AG09319 (cell line): ENCODE results near the gene KIAA0408.

Experiments
- DNase-seq: peaks from one replicate; pipeline ENCODE4 v3.0.0-alpha.2; 2010; ENCODE audit warnings: low read depth; ENCODE audit errors: extremely low read depth
- CTCF ChIP-seq: IDR thresholded peaks from 2 replicates; pipeline ENCODE4 v1.5.1; 2011; ENCODE audit warnings: low read depth, mild to moderate bottlenecking, inconsistent platforms, low read length, moderate library complexity

KIAA0408 gene

GRCh38 chr6:127459231-127459641 is at the start of gene KIAA0408:
TSS of gene KIAA0408 (minus strand) at chr6:127459389. CDS start at chr6:127453981, 5,408 bp downstream.
- no peak for DNase-seq
- no peak for TF ChIP-seq CTCF

DNA sequence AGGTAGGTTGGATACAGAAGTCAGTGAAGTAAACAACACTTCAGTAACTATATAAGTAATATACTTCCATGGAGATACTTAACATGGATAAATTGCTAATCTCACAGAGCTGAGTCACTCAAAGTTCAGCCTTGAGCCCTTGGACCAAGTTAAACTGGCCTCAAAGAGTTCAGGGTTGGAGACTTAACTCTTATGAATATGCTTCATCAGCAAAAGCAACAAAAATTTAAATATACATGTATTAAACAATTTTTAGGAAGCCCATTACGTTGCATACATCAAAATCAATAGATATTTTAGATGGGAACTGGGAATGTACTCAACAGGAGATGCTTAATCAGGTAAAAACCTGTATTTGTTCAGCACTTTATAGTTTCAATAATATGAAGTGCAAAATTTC is 47.7 kb upstream of the KIAA0408 start:
- TF ChIP-seq CTCF: no peak
- no peak for DNase-seq

DNA sequence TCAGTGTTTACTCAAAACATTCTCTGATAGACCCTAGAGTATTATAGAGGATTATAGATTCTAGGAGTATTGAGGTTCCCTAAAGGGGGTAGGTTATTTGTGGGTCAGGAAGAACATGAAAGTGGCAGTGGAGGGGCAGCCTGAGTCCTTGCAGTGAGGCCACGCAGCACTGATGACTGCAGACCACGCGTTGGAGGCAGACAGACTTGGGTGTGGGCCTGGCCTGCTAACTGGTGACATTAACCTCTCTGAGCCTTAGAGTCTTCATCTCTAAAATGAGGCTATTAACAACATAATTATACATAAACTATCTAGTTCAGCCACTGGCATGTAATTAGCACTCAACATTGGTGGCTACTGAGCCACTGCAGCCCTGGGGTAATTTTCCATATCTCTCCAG is 43.8 kb upstream of the KIAA0408 start:
- TF ChIP-seq CTCF: no peak
- no peak for DNase-seq

DNA sequence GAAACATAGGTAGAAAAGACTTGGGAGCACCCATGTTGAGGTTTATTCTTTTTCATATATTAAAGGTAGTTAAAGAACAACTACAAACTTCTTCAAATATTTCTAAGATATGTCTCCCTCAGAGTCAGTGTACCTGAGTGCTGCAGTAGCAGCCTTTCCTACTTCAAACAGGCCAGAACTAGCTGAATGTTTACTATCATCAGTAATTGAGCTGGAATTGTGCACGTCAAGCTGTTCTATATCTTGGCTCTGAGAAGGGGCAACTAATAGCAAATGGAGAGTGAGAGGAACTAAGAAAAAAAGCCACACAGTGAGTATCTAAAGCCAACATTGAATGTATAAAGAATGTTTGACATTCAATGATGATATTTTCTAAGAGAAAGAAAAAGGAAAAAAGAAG is 38.2 kb upstream of the KIAA0408 start:
- no peak for DNase-seq
- no peak for TF ChIP-seq CTCF

GRCh38 chr6:127496471-127496870 is 37.3 kb upstream of the KIAA0408 start:
- DNase-seq: no peak
- TF ChIP-seq CTCF: no peak; the same call in 1 of the 2 replicates

- DNase-seq: no peak
- no peak for TF ChIP-seq CTCF
These were observed 35.1 kb upstream of the KIAA0408 start for GRCh38 chr6:127494240-127494767.

- no peak for TF ChIP-seq CTCF
- DNase-seq: no peak
These were observed 30.1 kb upstream of the KIAA0408 start for GRCh38 chr6:127489248-127489647.
